Parathyroid adenoma (tissue), 2 donors: ENCODE results near the gene KRT72.

Experiments
- H2AFZ ChIP-seq: fragments of 300-600 bp; sonication (generic); one replicate; pipeline ENCODE4 v1.7.0; 2017; ENCODE audit warnings: antibody characterized with exemption, mild to moderate bottlenecking
- H3K27ac ChIP-seq: fragments of 300-600 bp; sonication (generic); one replicate; pipeline ENCODE4 v1.7.0; 2017
- H3K27me3 ChIP-seq: fragments of 300-600 bp; sonication (generic); one replicate; pipeline ENCODE4 v1.7.0; 2017; ENCODE audit warnings: low read length; ENCODE audit not compliant: control insufficient read depth, insufficient read depth
- H3K36me3 ChIP-seq: fragments of 300-600 bp; sonication (generic); one replicate; pipeline ENCODE4 v1.7.0; 2017; ENCODE audit warnings: low read length; ENCODE audit not compliant: control insufficient read depth, insufficient read depth
- H3K4me1 ChIP-seq: fragments of 300-600 bp; sonication (generic); one replicate; pipeline ENCODE4 v1.7.0; 2017; ENCODE audit warnings: control low read depth
- H3K4me2 ChIP-seq: fragments of 300-600 bp; sonication (generic); one replicate; pipeline ENCODE4 v1.7.0; 2017; ENCODE audit warnings: low read length
- H3K4me3 ChIP-seq: fragments of 300-600 bp; sonication (generic); one replicate; pipeline ENCODE4 v1.7.0; 2017; ENCODE audit warnings: low read depth, low read length
- H3K79me2 ChIP-seq: fragments of 300-600 bp; sonication (generic); one replicate; pipeline ENCODE4 v1.7.0; 2017; ENCODE audit warnings: control low read depth
- H3K9ac ChIP-seq: fragments of 300-600 bp; sonication (generic); one replicate; pipeline ENCODE4 v1.7.0; 2017; ENCODE audit warnings: mild to moderate bottlenecking
- H3K9me3 ChIP-seq: fragments of 300-600 bp; sonication (generic); one replicate; pipeline ENCODE4 v1.7.0; 2017; ENCODE audit warnings: low read length; ENCODE audit not compliant: control insufficient read depth
- TF ChIP-seq, protein P1 (sequence below): fragments of 300-600 bp; sonication (generic); IDR thresholded peaks from one replicate; pipeline ENCODE4 v1.7.0; 2017; ENCODE audit warnings: antibody characterized with exemption, mild to moderate bottlenecking
- donor health status: primary hyperparathyroidism.

Gene KRT72

DNA sequence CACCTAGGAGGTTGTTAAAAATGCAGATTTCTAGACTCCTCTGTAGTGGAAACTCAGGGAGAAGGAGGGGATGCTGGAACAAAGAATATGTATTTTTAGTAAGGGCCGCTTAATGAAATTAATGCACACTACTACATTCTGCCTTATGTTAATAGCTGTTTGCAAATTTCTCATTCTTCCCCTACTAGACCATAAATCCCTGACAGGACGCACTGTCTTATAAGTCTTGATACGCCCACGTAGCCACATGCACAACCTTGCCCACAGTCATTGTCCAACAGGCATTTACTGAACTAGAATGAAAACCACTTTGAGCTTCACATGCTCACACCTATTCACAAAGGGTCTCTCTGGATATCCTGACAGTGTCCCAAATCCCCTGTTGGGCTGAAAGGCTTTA is 40.2 kb upstream of the KRT72 start:
- TF ChIP-seq, protein P1, sequence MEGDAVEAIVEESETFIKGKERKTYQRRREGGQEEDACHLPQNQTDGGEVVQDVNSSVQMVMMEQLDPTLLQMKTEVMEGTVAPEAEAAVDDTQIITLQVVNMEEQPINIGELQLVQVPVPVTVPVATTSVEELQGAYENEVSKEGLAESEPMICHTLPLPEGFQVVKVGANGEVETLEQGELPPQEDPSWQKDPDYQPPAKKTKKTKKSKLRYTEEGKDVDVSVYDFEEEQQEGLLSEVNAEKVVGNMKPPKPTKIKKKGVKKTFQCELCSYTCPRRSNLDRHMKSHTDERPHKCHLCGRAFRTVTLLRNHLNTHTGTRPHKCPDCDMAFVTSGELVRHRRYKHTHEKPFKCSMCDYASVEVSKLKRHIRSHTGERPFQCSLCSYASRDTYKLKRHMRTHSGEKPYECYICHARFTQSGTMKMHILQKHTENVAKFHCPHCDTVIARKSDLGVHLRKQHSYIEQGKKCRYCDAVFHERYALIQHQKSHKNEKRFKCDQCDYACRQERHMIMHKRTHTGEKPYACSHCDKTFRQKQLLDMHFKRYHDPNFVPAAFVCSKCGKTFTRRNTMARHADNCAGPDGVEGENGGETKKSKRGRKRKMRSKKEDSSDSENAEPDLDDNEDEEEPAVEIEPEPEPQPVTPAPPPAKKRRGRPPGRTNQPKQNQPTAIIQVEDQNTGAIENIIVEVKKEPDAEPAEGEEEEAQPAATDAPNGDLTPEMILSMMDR, result no peak

DNA sequence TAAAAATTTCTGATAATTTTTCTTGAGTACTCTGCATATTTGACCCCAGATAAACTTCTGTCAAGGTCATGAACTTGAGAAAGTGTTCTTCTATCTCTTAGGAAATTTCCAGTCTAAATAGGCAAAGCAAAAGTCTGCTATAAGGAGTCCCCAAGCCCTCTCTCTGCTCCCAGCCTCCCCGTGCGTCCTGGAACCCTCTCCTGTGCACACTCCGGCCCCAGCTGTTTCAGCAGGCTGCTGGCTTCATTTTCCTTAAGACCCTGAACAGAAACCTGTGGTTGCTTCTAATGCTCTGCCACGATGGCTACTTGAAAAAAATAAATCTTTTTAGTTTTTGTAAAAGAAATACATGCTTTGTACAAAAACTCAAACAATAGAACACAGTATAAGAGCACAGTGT is 36.0 kb upstream of the KRT72 start:
- Histone ChIP-seq H3K9ac (no peak overlapping the region), H3K4me1 (peaks cover 7% of the 10 kb centered on the region), H2AFZ (no peak overlapping the region), H3K36me3 (no peaks in the 10 kb centered on the region), H3K4me2 (no peak overlapping the region), H3K9me3 (no peaks in the 10 kb centered on the region), H3K27ac (no peak overlapping the region), H3K27me3 (no peaks in the 10 kb centered on the region), H3K79me2 (no peaks in the 10 kb centered on the region), H3K4me3 (no peak overlapping the region)
- TF ChIP-seq, protein P1, result no peak

More for the DNA sequence above, 40.2 kb upstream of the KRT72 start:
- Histone ChIP-seq H3K27ac (no peak overlapping the region), H3K79me2 (no peaks in the 10 kb centered on the region), H3K4me2 (no peak overlapping the region), H3K4me3 (no peak overlapping the region), H3K27me3 (no peaks in the 10 kb centered on the region), H3K4me1 (no peaks in the 10 kb centered on the region), H2AFZ (no peak overlapping the region), H3K9ac (no peak overlapping the region), H3K9me3 (no peaks in the 10 kb centered on the region), H3K36me3 (no peaks in the 10 kb centered on the region)

DNA sequence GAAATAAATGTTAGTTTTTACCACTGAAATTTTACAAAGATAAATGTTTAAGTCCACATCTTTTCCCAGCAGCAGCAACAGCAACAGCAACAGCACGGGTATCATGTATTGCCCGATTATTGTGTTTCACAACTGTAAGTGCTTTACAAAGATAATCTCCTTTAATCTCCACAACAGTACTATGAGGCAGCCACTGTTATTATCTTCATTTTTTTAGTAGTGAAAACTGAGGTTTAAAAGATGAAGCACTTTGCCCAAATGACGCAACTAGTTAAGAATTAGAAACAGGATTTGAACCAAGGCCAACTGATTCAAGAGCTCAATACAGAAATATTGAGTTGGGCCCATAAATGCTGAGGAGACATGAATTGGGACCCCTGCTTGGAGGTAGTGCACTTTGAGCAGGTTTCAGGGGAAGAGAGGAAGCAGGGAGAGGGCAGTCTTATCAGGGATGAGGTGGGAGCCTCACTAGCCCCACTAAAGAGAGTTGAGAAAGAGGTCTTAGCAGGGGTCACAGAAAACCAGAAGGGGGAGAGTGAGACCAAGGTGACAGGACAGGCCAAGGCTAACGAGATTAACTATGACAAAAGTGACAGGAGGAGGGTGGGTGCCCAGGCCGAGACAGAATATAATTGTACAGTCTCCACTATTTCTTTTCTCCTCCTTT is 35.5 kb upstream of the KRT72 start:
- Histone ChIP-seq H2AFZ (no peak overlapping the region), H3K79me2 (no peaks in the 10 kb centered on the region), H3K9ac (no peak overlapping the region), H3K36me3 (no peaks in the 10 kb centered on the region), H3K4me3 (no peak overlapping the region), H3K27me3 (no peaks in the 10 kb centered on the region), H3K4me1 (peaks cover 7% of the 10 kb centered on the region), H3K27ac (no peak overlapping the region), H3K4me2 (no peak overlapping the region), H3K9me3 (no peaks in the 10 kb centered on the region)
- TF ChIP-seq, protein P1, result no peak

DNA sequence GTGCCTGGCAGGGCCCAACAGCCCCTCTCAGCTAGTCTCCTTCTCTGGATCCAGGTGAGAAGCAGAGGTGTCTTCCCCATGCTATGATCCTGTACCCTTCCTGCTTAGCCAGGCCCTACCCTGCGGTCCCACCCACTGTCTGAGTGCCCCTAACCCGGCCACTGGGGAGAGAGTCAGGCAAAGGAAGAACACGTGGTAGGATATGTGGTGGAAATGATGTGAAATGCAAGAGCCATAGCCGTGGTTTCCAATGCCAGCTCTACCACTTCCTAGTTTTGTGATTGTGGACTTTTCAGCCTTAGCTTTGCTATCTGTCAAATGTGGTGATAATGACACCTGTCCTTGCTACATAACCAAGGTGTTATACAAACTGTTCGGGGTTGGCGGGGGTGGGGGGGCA is 34.9 kb upstream of the KRT72 start:
- H3K27me3 ChIP-seq, result no peaks in the 10 kb centered on the region
- no peak overlapping the region for H2AFZ ChIP-seq
- H3K27ac ChIP-seq, result no peak overlapping the region
- H3K36me3 ChIP-seq, result no peaks in the 10 kb centered on the region
- no peak overlapping the region for H3K4me2 ChIP-seq
- H3K4me3 ChIP-seq, result no peak overlapping the region
- H3K79me2 ChIP-seq, result no peaks in the 10 kb centered on the region
- H3K9me3 ChIP-seq, result no peaks in the 10 kb centered on the region
- TF ChIP-seq, protein P1, result no peak
- H3K9ac ChIP-seq, result no peak overlapping the region
- peaks cover 7% of the 10 kb centered on the region for H3K4me1 ChIP-seq
